HUES64 (cell line): ENCODE measurements around the gene TBC1D12.

Source experiments
- H3K27ac ChIP-seq: 2 replicates; pipeline ENCODE4 v1.7.0; 2013; ENCODE audit warnings: low read depth, low read length, inconsistent platforms
- H3K27me3 ChIP-seq: 2 replicates; pipeline ENCODE4 v1.6.1; 2013; ENCODE audit warnings: mild to moderate bottlenecking, low read length; ENCODE audit not compliant: insufficient read depth
- H3K36me3 ChIP-seq: 2 replicates; pipeline ENCODE4 v1.6.1; 2013; ENCODE audit warnings: mild to moderate bottlenecking, low read length; ENCODE audit not compliant: insufficient read depth
- H3K4me1 ChIP-seq: 2 replicates; pipeline ENCODE4 v1.6.1; 2013; ENCODE audit warnings: mild to moderate bottlenecking, low read length, moderate library complexity; ENCODE audit not compliant: insufficient read depth
- H3K4me3 ChIP-seq: 2 replicates; pipeline ENCODE4 v1.5.1; 2013; ENCODE audit warnings: mild to moderate bottlenecking, low read length, moderate library complexity
- H3K9ac ChIP-seq: 2 replicates; pipeline ENCODE4 v1.6.1; 2013; ENCODE audit warnings: mild to moderate bottlenecking, low read depth, low read length
- H3K9me3 ChIP-seq: 2 replicates; pipeline ENCODE4 v1.6.1; 2013; ENCODE audit warnings: low read depth, low read length; ENCODE audit not compliant: insufficient read depth
- WGBS: fragments of 150-250, 120-280 bp; methylation state at CpG from one replicate; pipeline ENCODE4 v1.1.7; 2013; ENCODE audit warnings: missing lambda C conversion rate; 5-methylcytosine and 5-hydroxymethylcytosine counted together

TBC1D12 gene

GRCh38 chr10:94427166-94427565, 24.8 kb downstream of the TBC1D12 start:
- Histone ChIP-seq H3K4me3 (no peak overlapping the region), H3K36me3 (no peaks in the 10 kb centered on the region)
- 100% methylated on average over 1 of the region's 1 CpG for WGBS

GRCh38 chr10:94428766-94429707, 26.7 kb downstream of the TBC1D12 start:
- Histone ChIP-seq H3K4me1 (no peaks in the 10 kb centered on the region), H3K36me3 (no peaks in the 10 kb centered on the region), H3K9ac (no peak overlapping the region), H3K4me3 (no peak overlapping the region), H3K27ac (no peak overlapping the region), H3K27me3 (no peaks in the 10 kb centered on the region), H3K9me3 (peaks cover 14% of the 10 kb centered on the region; the same call in 1 of the 2 replicates)
- WGBS = 80% methylated on average over 7 of the region's 8 CpGs

More at GRCh38 chr10:94427166-94427565, 24.8 kb downstream of the TBC1D12 start:
- no peak overlapping the region for H3K9ac ChIP-seq
- peaks cover 14% of the 10 kb centered on the region; the same call in 1 of the 2 replicates for H3K9me3 ChIP-seq
- H3K4me1 ChIP-seq = no peaks in the 10 kb centered on the region
- H3K27me3 ChIP-seq = no peaks in the 10 kb centered on the region
- H3K27ac ChIP-seq = no peak overlapping the region

DNA sequence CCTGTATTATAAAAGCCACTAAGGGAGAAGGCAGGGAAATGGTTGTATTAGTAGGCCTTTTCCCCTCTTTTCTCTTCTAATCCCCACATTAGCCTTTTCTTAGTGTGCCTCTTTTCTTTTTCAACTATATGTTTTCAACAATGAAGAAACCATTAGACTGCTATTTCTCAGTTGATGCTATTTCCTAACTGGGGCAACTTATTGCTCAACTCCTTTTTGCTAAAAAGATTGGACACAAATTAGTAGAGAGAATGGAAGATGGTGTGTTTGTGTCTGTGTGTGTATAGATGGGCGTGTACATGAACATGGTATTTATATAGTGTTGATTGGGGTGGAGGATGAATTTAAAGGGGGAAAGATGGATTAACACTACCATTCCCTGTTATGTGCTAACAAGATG, 28.4 kb downstream of the TBC1D12 start:
- no peak overlapping the region for H3K27ac ChIP-seq
- 82% methylated on average over 1 of the region's 1 CpG for WGBS
- H3K36me3 ChIP-seq = no peaks in the 10 kb centered on the region
- H3K9me3 ChIP-seq = peaks cover 4% of the 10 kb centered on the region; the same call in 1 of the 2 replicates
- H3K4me1 ChIP-seq = no peaks in the 10 kb centered on the region
- no peak overlapping the region for H3K4me3 ChIP-seq
- no peak overlapping the region for H3K9ac ChIP-seq
- H3K27me3 ChIP-seq = no peaks in the 10 kb centered on the region

GRCh38 chr10:94432443-94432842, 30.1 kb downstream of the TBC1D12 start:
- Histone ChIP-seq H3K9ac (no peak overlapping the region), H3K9me3 (0 out of 2 replicates have a peak, but pooled peaks cover 7% of the 10 kb centered on the region), H3K27me3 (no peaks in the 10 kb centered on the region), H3K27ac (no peak overlapping the region), H3K4me1 (no peaks in the 10 kb centered on the region), H3K4me3 (no peak overlapping the region), H3K36me3 (no peaks in the 10 kb centered on the region)

DNA sequence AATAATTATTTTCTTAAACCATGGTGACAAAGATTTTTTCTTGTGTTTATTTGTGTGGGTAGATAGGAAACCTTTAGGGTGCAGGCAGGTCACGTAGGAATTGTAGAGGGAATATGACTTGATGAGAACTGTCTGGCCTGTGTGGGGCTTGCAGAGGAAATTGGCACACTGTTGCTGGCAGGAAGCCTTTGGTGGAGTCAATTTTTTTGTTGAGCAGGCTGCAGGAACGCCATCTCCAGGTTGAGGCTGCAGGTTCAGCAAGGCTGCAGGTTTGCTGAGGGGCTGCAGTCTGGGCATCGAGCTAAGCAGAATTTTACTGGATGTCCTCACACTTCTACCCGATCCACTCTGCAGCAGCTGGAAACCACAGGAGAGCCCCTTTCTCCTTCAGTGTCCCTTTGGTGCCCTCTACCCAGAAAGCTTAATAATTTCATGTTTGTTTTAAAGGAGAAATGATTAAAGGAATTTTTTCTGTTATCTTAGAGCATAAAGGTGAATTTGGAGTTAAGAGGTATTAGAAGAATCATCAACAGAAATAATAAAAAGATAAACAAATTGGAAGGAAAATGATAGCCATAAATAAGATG, 37.0 kb downstream of the TBC1D12 start:
- 73% methylated on average over 4 of the region's 4 CpGs for WGBS
- Histone ChIP-seq H3K9ac (no peak overlapping the region), H3K27ac (no peak overlapping the region)

DNA sequence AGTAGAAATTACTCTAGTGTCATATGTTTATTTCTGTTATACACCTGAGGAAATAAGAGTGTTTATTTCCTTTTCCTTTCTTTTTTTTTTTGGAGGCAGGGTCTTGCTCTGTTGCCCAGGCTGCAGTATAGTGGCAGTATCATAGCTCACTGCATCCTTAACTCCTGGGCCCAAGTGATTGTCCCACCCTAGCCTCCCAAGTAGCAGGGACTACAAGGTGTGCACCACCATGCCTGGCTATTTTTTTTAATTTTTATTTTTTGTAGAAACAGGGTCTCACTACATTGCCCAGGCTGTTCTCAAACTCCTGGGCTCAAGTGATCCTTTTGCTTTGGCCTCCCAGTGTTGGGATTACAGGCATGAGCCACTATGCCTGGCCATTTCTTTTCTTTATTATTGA, 37.8 kb downstream of the TBC1D12 start:
- Histone ChIP-seq H3K9ac (no peak overlapping the region), H3K27me3 (no peaks in the 10 kb centered on the region), H3K4me3 (no peak overlapping the region), H3K4me1 (no peaks in the 10 kb centered on the region), H3K9me3 (0 out of 2 replicates have a peak, but pooled peaks cover 7% of the 10 kb centered on the region), H3K36me3 (no peaks in the 10 kb centered on the region), H3K27ac (no peak overlapping the region)

More for the DNA sequence above, 37.0 kb downstream of the TBC1D12 start:
- Histone ChIP-seq H3K36me3 (no peaks in the 10 kb centered on the region), H3K27me3 (no peaks in the 10 kb centered on the region), H3K4me3 (no peak overlapping the region), H3K9me3 (0 out of 2 replicates have a peak, but pooled peaks cover 7% of the 10 kb centered on the region), H3K4me1 (no peaks in the 10 kb centered on the region)

DNA sequence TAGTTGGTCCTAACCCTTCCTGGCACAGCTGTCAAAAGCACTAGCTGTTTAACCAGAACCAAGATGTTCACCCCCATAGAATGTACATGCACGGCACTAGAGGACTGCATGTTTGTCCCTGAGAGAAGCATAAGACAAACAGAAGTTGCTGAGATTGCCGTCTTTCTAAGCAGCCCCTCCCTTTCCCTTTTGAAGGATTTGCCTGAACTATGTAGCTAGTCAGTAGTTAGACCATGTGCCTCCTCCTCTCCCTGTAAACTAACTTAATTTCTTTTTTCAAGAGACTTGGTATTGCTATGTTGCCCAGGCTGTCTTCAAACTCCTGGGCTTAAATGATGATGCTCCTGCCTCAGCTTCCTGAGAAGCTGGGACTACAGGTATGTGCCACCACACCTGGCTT, 40.7 kb downstream of the TBC1D12 start:
- Histone ChIP-seq H3K27me3 (no peaks in the 10 kb centered on the region), H3K4me3 (no peak overlapping the region), H3K36me3 (no peaks in the 10 kb centered on the region), H3K4me1 (no peaks in the 10 kb centered on the region), H3K27ac (no peak overlapping the region), H3K9ac (no peak overlapping the region), H3K9me3 (no peaks in the 10 kb centered on the region)
- 87% methylated on average over 2 of the region's 2 CpGs for WGBS

GRCh38 chr10:94443549-94443948, 41.2 kb downstream of the TBC1D12 start:
- H3K4me3 ChIP-seq = no peak overlapping the region
- no peaks in the 10 kb centered on the region for H3K9me3 ChIP-seq
- H3K27me3 ChIP-seq = no peaks in the 10 kb centered on the region
- no peaks in the 10 kb centered on the region for H3K36me3 ChIP-seq
- WGBS = 95% methylated on average over 4 of the region's 4 CpGs
- H3K9ac ChIP-seq = no peak overlapping the region
- H3K4me1 ChIP-seq = no peaks in the 10 kb centered on the region
- no peak overlapping the region for H3K27ac ChIP-seq

DNA sequence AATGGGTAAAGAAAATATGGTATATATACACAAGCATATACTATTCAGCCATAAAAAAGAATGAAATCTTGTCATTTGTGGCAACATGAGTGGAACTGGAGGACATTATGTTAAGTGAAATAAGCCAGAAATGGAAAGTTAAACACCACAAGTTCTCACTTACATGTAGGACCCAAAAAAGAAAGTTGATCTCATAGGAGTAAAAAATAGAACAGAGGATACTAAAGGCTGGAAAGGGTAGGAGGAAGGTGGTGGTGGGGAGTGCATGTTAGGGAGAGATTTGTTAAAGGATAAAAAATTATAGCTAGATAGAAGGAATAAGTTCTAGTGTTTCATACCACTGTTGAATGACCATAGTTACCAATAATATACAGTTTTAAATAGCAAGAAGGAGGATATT, 48.4 kb downstream of the TBC1D12 start:
- 0 out of 2 replicates have a peak, but pooled peaks cover under 1% of the 10 kb centered on the region for H3K9me3 ChIP-seq
- no peak overlapping the region for H3K4me3 ChIP-seq
- no peak overlapping the region for H3K27ac ChIP-seq
- no peaks in the 10 kb centered on the region for H3K4me1 ChIP-seq
- peaks cover 3% of the 10 kb centered on the region; the same call in 1 of the 2 replicates for H3K27me3 ChIP-seq
- H3K9ac ChIP-seq = no peak overlapping the region
- H3K36me3 ChIP-seq = no peaks in the 10 kb centered on the region

DNA sequence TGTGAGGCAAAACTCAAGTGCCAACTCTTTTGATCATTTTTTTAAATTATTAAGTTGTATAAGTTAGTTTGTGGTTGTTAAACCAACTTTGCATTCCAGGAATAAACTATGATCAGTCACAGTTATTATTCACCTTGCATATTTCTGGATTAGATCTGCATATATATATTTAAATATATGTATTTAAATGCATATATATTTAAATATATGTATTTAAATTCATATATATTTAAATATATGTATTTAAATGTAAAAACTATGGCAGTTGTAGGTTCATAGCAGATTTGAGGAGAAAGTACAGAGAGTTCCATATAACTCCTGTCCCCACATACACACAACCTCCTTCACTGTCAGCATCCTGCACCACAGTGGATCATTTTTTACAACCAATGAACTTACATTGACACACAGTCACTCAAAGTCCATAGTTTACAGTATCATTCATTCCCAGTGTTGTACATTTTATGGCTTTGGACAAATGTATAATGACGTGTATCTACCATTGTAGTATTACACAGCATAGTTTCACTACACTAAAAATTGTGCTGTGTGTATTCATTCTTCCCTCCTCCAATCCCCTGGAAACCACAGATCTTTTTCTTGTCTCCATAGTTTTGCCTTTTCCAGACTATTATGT, 49.7 kb downstream of the TBC1D12 start:
- no peak overlapping the region for H3K27ac ChIP-seq
- H3K9ac ChIP-seq = no peak overlapping the region
- WGBS = no CpG with 5 or more reads among the region's 1 CpG
- peaks cover 3% of the 10 kb centered on the region; the same call in 1 of the 2 replicates for H3K27me3 ChIP-seq
- H3K36me3 ChIP-seq = no peaks in the 10 kb centered on the region
- no peaks in the 10 kb centered on the region for H3K4me1 ChIP-seq
- H3K4me3 ChIP-seq = no peak overlapping the region
- 0 out of 2 replicates have a peak, but pooled peaks cover 2% of the 10 kb centered on the region for H3K9me3 ChIP-seq

- H3K27me3 ChIP-seq = no peaks in the 10 kb centered on the region
- 100% methylated on average over 1 of the region's 2 CpGs for WGBS
Measured at GRCh38 chr10:94456942-94457341, 54.6 kb downstream of the TBC1D12 start.

More at GRCh38 chr10:94456942-94457341, 54.6 kb downstream of the TBC1D12 start:
- Histone ChIP-seq H3K9me3 (0 out of 2 replicates have a peak, but pooled peaks cover 2% of the 10 kb centered on the region), H3K27ac (no peak overlapping the region), H3K4me3 (no peak overlapping the region), H3K4me1 (no peaks in the 10 kb centered on the region), H3K9ac (no peak overlapping the region), H3K36me3 (no peaks in the 10 kb centered on the region)
